Mesodermal cell (in vitro differentiated cells): ENCODE data around the gene OSTF1.

ENCODE experiments used
- H3K27ac ChIP-seq: 2 replicates; pipeline ENCODE4 v1.7.0; 2013; ENCODE audit warnings: mild to moderate bottlenecking, low read depth, low read length, moderate library complexity; ENCODE audit not compliant: severe bottlenecking
- H3K36me3 ChIP-seq: 2 replicates; pipeline ENCODE4 v1.7.1; 2013; ENCODE audit warnings: mild to moderate bottlenecking, low read length, moderate library complexity; ENCODE audit not compliant: control insufficient read depth, insufficient read depth
- H3K4me1 ChIP-seq: one replicate; pipeline ENCODE4 v1.7.1; 2013; ENCODE audit warnings: mild to moderate bottlenecking, low read length; ENCODE audit not compliant: insufficient read depth, control insufficient read depth, poor library complexity, severe bottlenecking
- H3K4me3 ChIP-seq: 2 replicates; pipeline ENCODE4 v1.7.0; 2013; ENCODE audit warnings: low read length, control low read depth, mild to moderate bottlenecking; ENCODE audit not compliant: insufficient read depth, poor library complexity, severe bottlenecking; ENCODE audit errors: extremely low read depth
- H3K9me3 ChIP-seq: 2 replicates; pipeline ENCODE4 v1.7.1; 2013; ENCODE audit warnings: mild to moderate bottlenecking, low read length, moderate library complexity; ENCODE audit not compliant: control insufficient read depth
- WGBS, 2 experiments: methylation state at CpG; one replicate each; pipeline ENCODE4 v1.1.5; 2013; ENCODE audit warnings: missing lambda C conversion rate in 2 of 2; ENCODE audit not compliant: insufficient coverage in 2 of 2; 5-methylcytosine and 5-hydroxymethylcytosine counted together

The OSTF1 gene

DNA sequence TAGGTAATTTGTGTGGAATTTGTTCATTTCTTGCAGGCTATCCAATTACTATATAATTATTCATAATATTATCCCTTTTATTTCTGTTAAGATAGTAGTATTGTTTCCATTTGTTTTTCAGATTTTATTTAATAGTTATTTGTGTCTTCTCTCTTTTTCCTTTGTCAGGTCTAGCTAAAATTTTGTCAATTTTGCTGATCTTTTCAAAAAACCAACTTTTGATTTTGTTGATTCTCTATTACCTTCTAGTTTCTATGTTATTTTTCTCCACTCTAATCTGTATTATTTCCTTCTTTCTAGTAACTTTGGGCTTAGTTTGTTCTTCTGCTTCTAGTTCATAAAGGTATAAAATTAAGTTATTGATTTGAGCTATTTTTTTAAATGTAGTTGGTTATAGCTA is 76.3 kb downstream of the OSTF1 start:
- Histone ChIP-seq H3K4me1 (peaks cover 8% of the 10 kb centered on the region), H3K4me3 (no peak overlapping the region), H3K36me3 (no peaks in the 10 kb centered on the region), H3K27ac (no peak overlapping the region), H3K9me3 (peaks cover 16% of the 10 kb centered on the region)

- Histone ChIP-seq H3K4me3 (no peak overlapping the region), H3K27ac (no peak overlapping the region), H3K4me1 (peaks cover 18% of the 10 kb centered on the region), H3K9me3 (peaks cover 16% of the 10 kb centered on the region), H3K36me3 (no peaks in the 10 kb centered on the region)
- no CpG with 5 or more reads among the region's 1 CpG for WGBS, 2 experiments
These were observed 79.0 kb downstream of the OSTF1 start for GRCh38 chr9:75167281-75167680.

GRCh38 chr9:75168270-75169178 is 80.2 kb downstream of the OSTF1 start:
- peaks cover 7% of the 10 kb centered on the region for H3K9me3 ChIP-seq
- no peaks in the 10 kb centered on the region for H3K36me3 ChIP-seq
- no peak overlapping the region for H3K4me3 ChIP-seq
- WGBS, 2 experiments: no CpG with 5 or more reads among the region's 2 CpGs
- H3K27ac ChIP-seq: peak overlapping the region; percentile 25
- H3K4me1 ChIP-seq: peaks cover 18% of the 10 kb centered on the region

GRCh38 chr9:75169623-75170022 is 81.3 kb downstream of the OSTF1 start:
- no peak overlapping the region for H3K4me3 ChIP-seq
- peak overlapping the region; percentile 50 for H3K27ac ChIP-seq
- H3K4me1 ChIP-seq: peaks cover 18% of the 10 kb centered on the region
- H3K9me3 ChIP-seq: peaks cover 6% of the 10 kb centered on the region
- no peaks in the 10 kb centered on the region for H3K36me3 ChIP-seq
- 83% methylated on average over 2 of the region's 4 CpGs; no CpG with 5 or more reads in 1 of the 2 experiments for WGBS, 2 experiments

DNA sequence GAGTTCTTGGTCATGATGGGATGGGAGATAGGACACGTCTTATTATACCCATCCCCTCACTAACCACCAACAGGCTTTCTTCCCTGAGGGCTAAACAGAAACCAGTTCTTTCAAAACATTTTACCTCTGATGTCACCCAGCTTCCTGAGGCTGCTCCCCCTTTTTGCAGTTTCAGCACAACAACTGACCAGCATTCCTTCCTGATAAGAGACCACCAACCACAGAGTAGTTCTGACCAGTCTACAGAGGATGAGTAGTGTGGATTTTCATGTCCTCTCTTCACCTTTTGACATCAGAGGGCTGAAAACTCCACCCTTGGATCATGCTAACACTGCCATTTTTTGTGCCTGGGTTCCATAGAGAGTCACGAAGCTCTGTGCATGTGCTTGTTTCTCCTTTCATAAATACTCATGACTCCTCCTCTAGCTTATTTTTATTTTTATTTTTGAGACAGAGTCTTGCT is 82.6 kb downstream of the OSTF1 start:
- H3K4me3 ChIP-seq: no peak overlapping the region
- H3K4me1 ChIP-seq: peaks cover 18% of the 10 kb centered on the region
- peak overlapping the region; percentile 2 for H3K27ac ChIP-seq
- H3K36me3 ChIP-seq: no peaks in the 10 kb centered on the region
- peaks cover 6% of the 10 kb centered on the region for H3K9me3 ChIP-seq
- WGBS, 2 experiments: 86 to 100% methylated on average over 1 of the region's 2 CpGs

DNA sequence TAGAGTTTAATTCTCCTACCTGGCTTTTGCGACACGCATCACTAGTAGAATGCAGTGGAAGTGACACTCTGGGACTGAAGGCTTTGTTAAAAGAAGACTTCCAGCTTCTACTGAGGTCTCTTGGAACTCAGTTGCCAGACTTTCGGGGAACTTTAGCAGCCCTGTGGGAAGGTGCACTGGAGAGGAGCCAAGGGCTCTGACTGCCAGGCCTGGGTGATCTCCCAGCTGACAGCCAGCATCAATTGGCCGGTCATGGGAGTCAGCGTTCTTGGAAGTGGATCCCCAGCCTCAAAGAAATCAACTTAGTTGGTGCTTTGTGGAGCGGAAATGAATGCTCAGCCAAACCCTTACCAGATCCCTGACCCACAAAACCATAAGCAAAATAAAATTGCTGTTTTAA is 87.1 kb downstream of the OSTF1 start:
- Histone ChIP-seq H3K9me3 (peaks cover 4% of the 10 kb centered on the region), H3K4me3 (no peak overlapping the region), H3K36me3 (no peaks in the 10 kb centered on the region), H3K4me1 (peaks cover 10% of the 10 kb centered on the region), H3K27ac (no peak overlapping the region)
- WGBS, 2 experiments: 85 to 100% methylated on average over 3 to 5 of the region's 6 CpGs

DNA sequence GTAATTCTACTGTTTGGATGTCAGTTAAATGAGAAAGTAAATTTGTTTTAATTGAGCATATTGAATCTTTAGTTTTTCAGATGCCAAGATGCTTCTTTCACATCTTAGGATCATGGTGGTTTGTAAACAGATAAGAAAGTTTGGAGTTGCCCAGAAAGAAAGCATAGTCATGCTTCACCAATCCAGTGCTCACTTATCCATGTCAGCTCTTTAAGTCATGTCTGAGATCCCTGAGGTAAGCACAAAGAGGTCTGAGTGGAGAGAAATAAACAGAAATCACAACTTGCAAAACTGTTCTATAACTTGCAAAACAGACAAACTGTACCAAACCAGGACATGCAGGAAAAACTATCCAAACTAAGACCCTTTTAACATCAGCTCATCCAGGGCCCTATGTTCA is 87.7 kb downstream of the OSTF1 start:
- no peaks in the 10 kb centered on the region for H3K36me3 ChIP-seq
- H3K4me1 ChIP-seq: peaks cover 6% of the 10 kb centered on the region
- no peak overlapping the region for H3K27ac ChIP-seq
- no peak overlapping the region for H3K4me3 ChIP-seq
- H3K9me3 ChIP-seq: peaks cover 4% of the 10 kb centered on the region

DNA sequence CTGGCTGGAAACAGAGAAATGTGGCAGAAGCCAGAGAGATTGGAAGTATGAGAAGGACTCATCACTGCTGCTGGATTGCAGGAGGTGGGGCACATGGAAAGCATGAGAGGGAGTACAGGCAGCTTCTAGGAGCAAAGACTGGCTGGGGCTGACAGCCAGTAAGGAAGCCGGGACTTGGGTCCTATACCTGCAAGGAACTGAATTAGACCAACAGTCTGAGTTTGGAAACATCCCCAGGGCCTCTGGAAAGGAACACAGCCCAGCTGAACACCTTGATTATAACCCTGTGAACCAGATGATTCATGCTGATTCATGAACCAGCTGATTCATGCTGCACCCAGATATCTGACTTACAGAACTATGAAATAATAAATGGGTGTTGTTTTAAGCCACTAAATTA is 93.4 kb downstream of the OSTF1 start:
- Histone ChIP-seq H3K27ac (no peak overlapping the region), H3K4me1 (peaks cover 6% of the 10 kb centered on the region), H3K36me3 (no peaks in the 10 kb centered on the region), H3K4me3 (no peak overlapping the region), H3K9me3 (peaks cover 4% of the 10 kb centered on the region)
- WGBS, 2 experiments: 80 to 81% methylated on average over 1 of the region's 1 CpG

DNA sequence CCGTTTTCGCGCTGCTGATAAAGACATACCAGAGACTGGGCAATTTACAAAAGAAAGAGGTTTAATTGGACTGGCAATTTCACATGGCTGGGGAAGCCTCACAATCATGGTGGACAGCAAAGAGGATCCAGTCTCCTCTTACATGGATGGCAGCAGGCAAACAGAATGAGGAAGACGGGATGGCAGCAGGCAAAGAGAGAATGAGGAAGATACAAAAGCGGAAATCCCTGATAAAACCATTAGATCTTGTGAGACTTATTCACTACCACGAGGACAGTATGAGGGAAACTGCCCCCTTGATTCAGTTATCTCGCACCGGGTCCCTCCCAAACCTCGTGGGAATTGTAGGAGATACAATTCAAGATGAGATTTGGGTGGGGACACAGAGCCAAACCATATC is 95.0 kb downstream of the OSTF1 start:
- H3K4me1 ChIP-seq: peaks cover 6% of the 10 kb centered on the region
- 89 to 93% methylated on average over 4 to 9 of the region's 9 CpGs for WGBS, 2 experiments
- H3K4me3 ChIP-seq: no peak overlapping the region
- H3K36me3 ChIP-seq: no peaks in the 10 kb centered on the region
- H3K9me3 ChIP-seq: peaks cover 4% of the 10 kb centered on the region
- H3K27ac ChIP-seq: no peak overlapping the region

- H3K4me3 ChIP-seq: no peak overlapping the region
- no peaks in the 10 kb centered on the region for H3K9me3 ChIP-seq
- WGBS, 2 experiments: 86 to 100% methylated on average over 1 to 2 of the region's 3 CpGs
- no peak overlapping the region for H3K27ac ChIP-seq
- no peaks in the 10 kb centered on the region for H3K36me3 ChIP-seq
- peaks cover 6% of the 10 kb centered on the region for H3K4me1 ChIP-seq
These were observed 96.2 kb downstream of the OSTF1 start for GRCh38 chr9:75184471-75184870.

DNA sequence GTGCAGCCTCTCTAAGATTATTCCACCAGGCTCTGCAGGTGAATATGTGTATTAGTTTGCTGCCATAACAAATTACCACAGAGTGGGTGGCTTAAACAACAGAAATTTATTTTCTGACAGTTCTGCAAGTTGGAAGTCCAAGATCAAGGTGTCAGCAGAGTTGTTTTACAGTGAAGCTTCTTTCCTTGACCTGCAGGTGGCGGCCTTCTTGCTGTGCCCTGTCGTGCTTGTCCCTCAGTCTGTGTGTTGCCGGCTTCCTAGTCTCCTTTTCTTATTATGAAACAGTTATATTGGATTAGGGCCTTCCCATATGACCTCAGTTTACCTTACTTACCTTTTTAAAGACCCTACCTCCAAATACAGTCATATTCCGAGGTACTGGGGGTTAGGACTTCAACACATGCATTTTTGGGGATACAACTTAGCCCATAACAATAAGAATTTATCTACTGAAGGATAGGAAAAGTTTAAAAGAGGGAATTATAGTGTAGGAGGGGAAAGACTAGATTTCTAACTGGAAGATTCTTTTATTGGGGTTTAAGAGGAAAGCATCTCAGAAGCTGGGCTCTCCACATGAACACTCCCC is 97.4 kb downstream of the OSTF1 start:
- H3K27ac ChIP-seq: no peak overlapping the region
- no peaks in the 10 kb centered on the region for H3K9me3 ChIP-seq
- 0% methylated on average over 1 of the region's 4 CpGs; no CpG with 5 or more reads in 1 of the 2 experiments for WGBS, 2 experiments
- H3K4me1 ChIP-seq: peaks cover 6% of the 10 kb centered on the region
- no peaks in the 10 kb centered on the region for H3K36me3 ChIP-seq
- H3K4me3 ChIP-seq: no peak overlapping the region
